Ramos (cell line): ENCODE results near the gene CNIH2.
"Not testable (repeated sequence)": the region's sequence is repeated elsewhere in the genome, so short reads cannot be mapped to it uniquely, and the experiment has no call there.

Experiments
- in situ Hi-C: fragments of 300-500 bp; cut with MboI; formaldehyde crosslinking; loops from one replicate; pipeline ENCODE4 v1.14.3; 2022; ENCODE audit warnings: low sequenced_read_pairs; ENCODE audit not compliant: unreplicated experiment

The CNIH2 gene

DNA sequence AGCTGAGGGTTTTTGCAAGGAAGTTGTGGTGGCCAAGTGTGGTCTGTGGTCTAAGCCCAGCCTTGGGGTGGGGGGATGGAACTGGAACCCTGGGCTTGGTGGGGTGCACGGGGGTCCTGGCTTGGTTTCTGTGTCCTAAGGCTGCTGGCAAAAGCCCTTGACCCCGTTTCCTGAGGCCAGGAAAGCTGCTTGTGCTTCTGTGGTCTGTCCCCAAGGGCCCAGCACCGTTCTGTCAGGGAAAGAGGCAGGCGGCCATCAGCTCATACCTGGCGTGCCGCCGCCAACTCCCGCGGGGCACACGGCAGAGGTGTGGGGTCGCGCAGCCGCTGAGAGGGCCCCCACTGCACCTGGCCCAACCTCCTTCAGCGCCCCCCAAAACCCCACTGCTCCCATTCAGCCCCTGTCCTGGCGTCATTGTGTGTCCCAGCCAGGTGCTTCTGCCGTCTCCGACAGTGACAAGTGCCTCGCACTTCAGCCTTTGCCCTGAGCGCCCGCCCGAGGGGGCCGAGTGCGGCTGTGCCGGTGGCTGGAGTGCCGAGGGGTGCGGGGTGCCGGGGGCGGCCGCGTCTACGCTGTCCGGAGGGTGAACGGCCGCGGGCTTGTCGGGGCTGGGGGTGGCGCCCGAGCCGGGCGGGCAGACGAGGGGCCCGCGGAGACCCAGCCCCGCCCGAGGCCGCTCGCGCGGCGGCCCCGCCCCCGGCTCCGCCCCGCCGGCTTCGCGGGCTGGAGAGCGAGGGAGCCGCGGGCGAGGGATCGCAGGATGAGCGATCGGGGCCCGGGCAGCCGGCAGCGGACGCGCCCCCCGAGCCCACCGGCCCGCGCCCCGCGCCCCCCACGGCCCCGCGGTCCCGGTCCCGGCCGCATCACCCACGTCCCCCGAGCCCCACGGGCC, at the start of gene CNIH2:
CNIH2 (plus strand) TSS at position 705 of the 892 bp plus-strand sequence. CDS start 282 bp downstream, outside the sequence.
- in situ Hi-C loops: no loop called here

DNA sequence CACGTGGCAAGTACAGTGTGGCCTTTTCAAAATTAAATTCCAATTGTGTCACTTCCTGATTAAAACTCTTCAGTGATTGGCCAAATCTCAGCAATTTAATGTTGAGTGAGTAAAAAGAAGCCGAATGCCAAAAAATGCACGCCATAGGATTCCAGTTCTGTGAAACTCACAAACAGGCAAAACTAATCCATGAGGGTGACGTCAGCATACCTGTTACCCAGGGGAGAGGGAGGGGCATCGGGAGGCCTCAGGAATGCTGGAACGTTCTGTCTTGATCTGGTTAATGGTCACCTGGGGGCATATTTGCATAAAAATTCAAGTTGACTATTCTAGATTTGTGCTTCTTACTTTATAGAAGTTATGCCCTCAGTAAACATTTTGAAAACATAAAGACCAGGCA, 49.5 kb upstream of the CNIH2 start:
- in situ Hi-C loops: no loop called here

DNA sequence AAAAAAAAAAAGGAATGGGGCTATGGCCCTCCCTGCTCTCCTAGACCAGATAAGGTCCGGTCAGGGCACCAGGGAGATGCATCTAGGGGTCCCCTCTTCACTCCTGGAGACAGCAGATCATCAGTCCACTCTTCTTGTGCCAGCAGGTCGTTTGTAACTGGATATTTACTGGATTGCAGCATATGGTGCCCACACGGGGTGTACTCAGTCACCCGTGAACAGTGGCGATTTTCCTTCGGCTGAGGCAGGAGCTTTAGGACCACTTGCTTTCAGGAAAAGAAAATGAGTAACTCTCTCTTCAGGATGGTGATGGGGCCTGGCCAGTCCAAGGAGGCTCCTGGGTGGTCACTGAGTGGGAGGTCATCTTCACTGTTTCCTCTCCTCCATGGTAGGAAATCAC, 47.8 kb upstream of the CNIH2 start:
- in situ Hi-C loops: no loop called here

- in situ Hi-C loops: no loop called here
These were observed 47.0 kb upstream of the CNIH2 start for GRCh38 chr11:66230978-66231377.

DNA sequence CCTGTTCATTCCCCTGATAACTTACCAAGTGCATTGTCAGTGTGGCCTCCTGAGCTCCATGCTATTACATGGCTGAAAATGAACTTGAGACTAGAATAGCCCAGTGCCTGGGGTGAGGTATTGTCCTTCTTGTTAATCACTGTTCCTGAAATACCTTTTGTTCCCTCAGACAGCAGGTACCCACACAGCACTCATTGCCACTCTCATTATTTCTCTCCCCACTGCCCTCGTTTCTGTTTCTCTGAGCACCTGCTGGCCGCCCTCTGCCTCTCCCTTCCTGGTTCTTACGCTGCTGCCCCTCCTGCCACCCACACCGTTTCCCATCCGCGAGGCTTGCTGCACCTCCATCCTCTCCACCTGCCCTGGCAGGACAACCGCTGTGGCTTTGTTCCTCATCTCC, 46.4 kb upstream of the CNIH2 start:
- in situ Hi-C loops: no loop called here

GRCh38 chr11:66232769-66233168, 45.2 kb upstream of the CNIH2 start:
- in situ Hi-C loops: no loop called here

DNA sequence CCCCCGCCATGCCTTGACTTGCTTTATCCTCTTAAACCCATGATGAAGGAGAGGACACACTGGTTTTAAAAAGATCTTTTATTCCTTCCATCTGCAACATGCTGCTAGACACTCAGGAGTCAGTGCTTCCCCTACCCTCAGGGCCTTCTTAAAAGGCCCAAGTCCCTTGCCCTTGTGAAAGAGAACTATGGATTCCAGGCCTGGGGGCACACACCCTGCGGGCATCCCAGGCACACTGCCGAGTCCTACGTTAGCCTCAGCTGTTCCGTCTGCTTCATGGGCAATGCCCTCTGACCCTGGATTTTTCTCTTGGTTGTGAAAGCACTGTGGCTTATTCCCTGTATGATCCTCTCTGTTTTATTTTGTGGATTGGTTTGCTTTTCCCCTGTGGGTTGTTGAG, 44.7 kb upstream of the CNIH2 start:
- in situ Hi-C loops: no loop called here

GRCh38 chr11:66235141-66235540, 42.8 kb upstream of the CNIH2 start:
- in situ Hi-C loops: no loop called here

- in situ Hi-C loops: no loop called here
These were observed 40.1 kb upstream of the CNIH2 start for GRCh38 chr11:66237867-66238266.

- in situ Hi-C loops: no loop called here
These were observed 39.1 kb upstream of the CNIH2 start for GRCh38 chr11:66238786-66239413.

- in situ Hi-C loops: no loop called here
These were observed 38.5 kb upstream of the CNIH2 start for GRCh38 chr11:66239511-66239910.

DNA sequence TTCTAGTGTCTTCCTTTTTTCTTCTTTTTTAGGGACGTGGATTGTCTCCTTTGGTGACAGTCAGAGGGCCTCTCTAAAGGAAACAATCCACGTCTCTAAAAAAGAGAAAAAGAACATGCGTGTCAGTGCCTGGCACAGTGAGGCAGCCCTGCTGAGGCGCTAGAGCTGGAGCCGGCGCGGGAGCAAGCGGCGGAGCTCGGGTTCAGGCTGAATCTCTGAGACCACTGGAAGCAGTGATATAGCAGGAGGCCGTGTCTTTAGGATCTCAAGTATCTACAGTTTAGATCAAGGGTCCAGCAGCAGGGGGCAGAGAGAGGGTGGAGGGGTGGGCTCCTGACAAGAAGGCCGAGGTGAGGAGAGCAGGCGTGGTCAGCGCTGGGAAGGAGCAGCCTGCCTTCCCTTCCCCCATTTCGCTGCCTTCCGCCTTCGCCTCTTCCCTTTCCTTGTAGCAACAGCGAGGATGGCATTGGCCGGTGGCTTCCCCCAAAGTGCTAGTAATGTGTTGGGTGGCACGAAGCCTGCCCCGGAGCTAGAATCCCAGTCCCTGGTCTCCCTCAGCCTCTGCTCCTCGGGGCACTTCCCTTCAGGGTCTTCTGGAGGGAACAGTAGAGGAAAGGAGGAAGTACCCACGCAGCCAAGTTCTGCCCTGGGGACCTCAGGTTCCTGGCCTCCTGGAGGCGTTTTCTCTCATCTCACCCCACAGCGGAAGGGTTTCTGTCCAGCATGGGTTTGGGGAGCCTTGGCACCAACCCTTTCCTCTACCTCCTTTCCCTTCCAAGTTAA, 37.8 kb upstream of the CNIH2 start:
- in situ Hi-C loops: no loop called here

- in situ Hi-C loops: no loop called here
These were observed 37.2 kb upstream of the CNIH2 start for GRCh38 chr11:66240781-66241136.

DNA sequence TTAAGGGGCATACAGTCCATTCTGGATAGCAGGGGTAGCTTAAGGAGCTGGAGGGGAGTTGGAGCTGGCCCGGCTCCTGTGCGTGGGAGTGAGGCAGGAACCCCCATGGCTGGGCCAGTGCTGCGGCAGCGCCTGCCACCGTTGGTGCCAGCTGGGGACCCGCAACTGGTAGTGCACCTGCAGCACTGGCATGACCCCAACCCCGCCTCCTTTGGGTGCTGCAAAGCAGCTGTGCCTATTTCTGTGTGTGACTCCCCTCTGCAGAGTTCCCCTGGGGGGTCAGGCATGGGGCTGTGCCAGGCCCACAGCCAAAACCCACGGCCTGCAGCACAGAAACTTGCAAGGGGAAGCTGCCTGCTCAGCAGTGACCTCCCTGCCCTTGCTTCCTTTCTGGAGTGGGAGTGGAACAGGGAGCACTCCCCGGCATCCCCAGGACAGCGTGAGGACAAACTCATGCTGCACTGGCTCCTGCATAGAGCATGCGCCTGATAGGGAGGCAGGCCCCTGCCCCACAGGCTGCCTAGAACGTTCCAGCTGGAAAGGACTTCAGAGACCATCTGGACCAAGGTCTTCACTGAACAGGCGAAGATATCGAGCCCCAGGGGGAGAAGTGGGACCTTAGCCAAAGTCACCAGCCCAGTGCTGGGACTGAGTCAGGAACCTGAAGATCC, 35.7 kb upstream of the CNIH2 start:
- in situ Hi-C loops: no loop called here

DNA sequence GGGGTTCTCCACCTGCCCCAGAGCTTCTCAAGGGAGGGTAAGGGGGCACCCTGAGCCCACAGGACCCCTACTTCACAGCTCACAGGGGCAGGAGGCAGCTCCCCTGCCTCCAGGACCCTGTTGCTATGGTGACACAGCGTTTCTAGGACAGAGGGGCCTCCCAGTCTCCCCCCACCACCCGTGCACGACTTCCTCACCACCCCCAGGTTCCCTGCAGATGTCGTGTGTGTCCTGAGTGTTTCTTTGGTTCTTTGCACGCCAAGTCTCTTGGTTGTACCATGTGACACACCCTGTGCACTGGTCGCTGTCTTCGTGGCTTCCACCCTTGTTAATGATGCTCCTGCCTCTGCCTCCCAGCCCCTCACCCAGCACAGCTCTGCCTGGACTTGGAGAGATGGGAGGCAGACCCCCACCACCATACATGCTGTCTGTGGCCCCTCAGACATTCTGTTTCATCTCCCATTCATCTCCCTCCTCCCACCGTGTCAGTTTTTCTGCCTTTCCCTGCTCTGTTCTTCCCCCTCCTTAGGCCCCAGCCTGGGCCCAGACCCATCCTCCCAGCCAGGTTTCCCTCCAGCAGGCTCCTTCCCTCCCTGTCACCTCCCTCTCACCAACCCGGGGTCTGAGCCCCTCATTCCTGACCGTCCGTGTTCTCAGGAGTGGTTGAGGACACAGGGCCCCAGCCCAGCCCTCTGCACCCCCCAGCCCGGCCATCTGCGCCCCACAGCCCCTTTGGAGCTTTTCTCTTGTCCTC, 34.0 kb upstream of the CNIH2 start:
- in situ Hi-C loops: no loop called here

DNA sequence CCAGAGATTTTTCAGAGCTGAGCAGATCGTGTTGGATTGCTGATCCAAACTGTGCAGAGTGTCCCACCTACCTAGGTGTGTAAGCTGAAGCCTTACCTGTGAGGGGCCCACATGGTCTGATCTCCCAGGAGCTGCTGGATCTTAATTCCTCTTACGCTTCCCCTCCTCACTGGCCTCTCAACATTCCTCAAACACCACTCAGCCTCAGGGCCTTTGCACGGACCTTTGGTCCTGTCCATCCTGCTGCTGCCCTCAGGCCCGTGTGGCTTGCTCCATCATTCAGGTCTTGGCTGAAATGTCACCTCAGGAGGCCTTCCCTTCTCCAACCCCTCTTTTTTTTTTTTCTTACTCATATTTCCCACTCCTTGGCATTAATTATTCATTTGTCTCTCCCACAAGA, 30.7 kb upstream of the CNIH2 start:
- in situ Hi-C loops: no loop called here

DNA sequence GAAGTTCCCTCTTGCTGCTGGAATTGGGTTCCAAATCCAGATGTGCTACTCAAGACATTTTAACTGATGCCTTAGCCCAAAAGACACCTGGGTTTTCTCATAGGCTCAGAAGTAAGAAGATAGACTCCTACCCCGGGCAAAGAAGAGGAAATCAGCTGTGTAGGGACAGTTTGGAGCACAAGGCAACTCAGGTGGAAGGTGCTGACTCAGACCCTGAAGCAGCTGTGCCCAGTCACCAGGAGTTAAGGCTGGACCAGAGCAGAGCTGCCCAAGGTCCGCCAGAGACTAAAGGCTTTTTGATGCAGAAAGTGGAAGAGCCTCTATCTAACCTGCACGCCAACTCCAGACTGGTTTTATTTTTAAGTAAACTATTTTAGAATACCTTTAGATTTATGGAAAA, 30.2 kb upstream of the CNIH2 start:
- in situ Hi-C loops: no loop called here

DNA sequence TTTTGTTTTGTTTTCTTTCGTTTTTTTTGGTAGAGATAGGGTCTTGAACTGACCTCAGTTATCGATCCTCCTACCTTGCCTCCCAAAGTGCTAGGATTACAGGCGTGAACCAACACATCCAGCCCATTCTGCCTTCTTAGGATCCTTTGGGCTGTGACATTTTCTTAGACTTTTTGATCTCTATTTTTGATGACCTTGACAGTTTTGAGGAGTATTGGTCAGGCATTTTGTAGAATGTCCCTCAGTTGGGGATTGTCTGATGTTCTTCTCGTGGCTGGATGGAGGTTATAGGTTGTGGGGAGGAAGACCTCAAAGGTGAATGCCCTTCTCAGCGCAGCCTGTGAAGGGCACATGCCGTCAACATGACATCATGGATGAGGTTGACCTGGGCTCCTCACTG, 29.1 kb upstream of the CNIH2 start:
- in situ Hi-C loops: no loop called here

DNA sequence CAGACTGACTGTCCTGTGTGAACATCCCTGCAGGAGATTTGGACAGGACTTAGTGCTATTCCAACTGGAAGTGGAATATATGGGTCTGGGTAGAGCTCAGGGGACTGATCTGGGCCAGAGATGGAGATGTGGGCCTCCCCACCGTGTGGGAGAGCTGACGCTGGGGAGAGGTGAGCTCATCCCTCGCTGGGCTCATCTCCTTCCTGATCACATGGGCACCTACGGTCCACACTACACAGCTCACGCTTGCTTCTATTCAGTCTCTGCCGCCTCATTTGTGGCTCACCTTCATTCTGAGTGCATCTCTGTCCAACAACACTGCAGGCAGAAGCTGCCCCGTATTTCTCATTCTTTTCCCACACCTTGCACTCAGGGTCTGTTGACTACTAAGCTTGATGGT, 26.2 kb upstream of the CNIH2 start:
- in situ Hi-C loops: no loop called here

DNA sequence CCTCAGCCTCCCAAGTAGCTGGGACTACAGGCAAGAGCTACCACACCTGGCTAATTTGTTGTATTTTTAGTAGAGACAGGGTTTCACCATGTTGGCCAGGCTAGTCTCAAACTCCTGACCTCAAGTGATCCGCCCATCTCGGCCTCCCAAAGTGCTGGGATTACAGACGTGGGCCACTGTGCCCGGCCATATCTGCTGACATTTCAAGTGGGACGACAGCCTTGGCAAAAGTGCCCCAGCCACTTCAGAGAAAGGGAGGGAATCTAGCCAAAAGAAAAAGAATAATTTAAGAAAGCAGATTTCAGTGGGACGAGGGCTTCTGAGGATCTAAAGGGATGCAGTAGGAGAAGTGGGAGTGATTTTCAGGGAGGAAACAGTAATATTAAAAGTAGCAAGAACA, 24.9 kb upstream of the CNIH2 start:
- in situ Hi-C loops: not testable (repeated sequence)
